GM18502 (cell line): ENCODE data around the gene ZBTB9.

ENCODE experiments used
- ATAC-seq: cut with Tn5 transposase; IDR thresholded peaks from one replicate; pipeline ENCODE4 v1.9.1; 2021; ENCODE audit warnings: mild to moderate bottlenecking; ENCODE audit not compliant: unreplicated experiment, poor library complexity

The ZBTB9 gene

DNA sequence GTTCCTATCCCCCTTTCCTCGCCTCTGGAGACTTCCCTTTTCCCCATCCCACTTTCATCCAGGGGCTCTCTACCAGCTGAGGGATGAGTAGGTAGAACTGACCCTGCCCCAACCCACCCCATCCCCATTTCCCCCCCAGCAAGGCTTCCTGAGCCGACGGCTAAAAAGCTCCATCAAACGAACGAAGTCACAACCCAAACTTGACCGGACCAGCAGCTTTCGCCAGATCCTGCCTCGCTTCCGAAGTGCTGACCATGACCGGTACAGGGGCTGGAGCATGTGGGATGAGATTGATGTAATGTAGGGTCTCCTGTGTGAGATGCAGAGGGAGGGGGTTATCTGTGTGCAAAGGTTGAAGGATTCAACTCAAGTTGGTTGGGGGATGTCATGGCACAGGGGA lies 21.8 kb upstream of the ZBTB9 start:
- no peak for ATAC-seq

DNA sequence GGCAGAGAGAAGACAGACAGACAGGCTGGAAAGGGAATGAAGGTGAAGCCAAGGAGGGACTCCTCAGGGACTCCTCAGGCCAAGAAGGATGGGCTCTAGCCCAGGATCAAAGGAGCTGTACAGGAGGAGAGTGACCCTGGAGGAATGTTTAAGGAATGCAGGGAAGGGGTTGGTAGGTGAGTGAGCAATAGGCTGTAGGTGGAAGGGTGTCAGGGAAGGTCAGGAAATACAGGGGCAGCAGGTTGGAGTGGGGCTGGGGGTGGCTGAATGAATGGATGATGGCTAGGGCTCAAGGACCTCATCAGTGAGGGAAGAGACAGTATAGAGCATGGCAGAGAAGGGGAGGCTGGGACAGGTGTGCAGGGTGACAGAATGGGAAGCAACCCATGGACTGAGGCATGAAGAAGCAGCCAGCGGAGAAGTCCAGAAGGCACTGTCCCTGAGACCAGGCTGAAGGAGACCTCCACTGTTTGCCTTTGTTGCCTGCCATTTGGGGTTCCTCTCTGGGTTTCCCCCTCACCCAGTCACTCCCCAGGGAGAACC lies 21.3 kb upstream of the ZBTB9 start:
- no peak for ATAC-seq

DNA sequence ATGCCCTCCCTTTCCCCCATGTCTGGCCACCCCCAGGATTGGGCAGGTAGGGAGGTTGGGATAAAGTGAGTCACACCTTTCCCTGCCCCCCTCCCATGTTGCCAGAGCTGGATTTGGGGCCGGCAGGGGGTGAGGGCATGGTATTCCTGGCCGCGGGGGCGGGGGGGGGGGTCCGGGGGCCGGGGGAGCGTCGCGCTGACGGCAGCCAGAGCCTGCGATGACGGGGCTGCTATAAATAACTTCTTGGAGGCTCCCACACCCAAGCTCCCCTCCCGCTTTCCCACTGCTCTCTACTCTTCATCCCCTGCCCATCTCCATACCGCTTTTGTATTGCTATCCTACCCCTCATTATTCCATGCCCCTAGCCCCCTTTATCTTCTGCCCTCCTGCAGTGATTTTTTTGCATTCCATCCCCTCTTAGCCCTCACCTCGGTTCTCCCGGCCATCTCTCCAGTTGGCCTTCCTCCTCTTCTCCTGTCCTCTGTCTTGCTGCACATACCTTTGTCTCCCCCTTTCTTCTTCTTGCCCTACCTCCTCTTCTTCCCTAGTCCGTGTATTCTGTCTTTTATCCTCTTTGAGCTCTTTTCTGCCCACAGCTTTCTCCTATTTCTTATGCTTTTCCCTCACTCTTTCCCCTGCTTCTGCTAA lies 20.7 kb upstream of the ZBTB9 start:
- ATAC-seq = no peak

- ATAC-seq = no peak
Measured at GRCh38 chr6:33434961-33435360, 19.4 kb upstream of the ZBTB9 start.

- no peak for ATAC-seq
Measured at GRCh38 chr6:33437666-33438065, 16.7 kb upstream of the ZBTB9 start.

GRCh38 chr6:33438978-33439594 lies 15.3 kb upstream of the ZBTB9 start:
- ATAC-seq = no peak

GRCh38 chr6:33439956-33440648 lies 14.3 kb upstream of the ZBTB9 start:
- no peak for ATAC-seq

GRCh38 chr6:33440649-33441309 lies 13.6 kb upstream of the ZBTB9 start:
- ATAC-seq = no peak

- no peak for ATAC-seq
Measured at GRCh38 chr6:33441457-33441856, 12.9 kb upstream of the ZBTB9 start.

- ATAC-seq = no peak
Measured at GRCh38 chr6:33442283-33442682, 12.1 kb upstream of the ZBTB9 start.

DNA sequence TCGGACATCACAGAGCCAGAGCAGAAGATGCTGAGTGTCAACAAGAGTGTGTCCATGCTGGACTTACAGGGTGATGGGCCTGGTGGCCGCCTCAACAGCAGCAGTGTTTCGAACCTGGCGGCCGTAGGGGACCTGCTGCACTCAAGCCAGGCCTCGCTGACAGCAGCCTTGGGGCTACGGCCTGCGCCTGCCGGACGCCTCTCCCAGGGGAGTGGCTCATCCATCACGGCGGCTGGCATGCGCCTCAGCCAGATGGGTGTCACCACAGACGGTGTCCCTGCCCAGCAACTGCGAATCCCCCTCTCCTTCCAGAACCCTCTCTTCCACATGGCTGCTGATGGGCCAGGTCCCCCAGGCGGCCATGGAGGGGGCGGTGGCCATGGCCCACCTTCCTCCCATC lies 11.4 kb upstream of the ZBTB9 start:
- ATAC-seq = no peak

- ATAC-seq = no peak
Measured at GRCh38 chr6:33443619-33444504, 10.5 kb upstream of the ZBTB9 start.

DNA sequence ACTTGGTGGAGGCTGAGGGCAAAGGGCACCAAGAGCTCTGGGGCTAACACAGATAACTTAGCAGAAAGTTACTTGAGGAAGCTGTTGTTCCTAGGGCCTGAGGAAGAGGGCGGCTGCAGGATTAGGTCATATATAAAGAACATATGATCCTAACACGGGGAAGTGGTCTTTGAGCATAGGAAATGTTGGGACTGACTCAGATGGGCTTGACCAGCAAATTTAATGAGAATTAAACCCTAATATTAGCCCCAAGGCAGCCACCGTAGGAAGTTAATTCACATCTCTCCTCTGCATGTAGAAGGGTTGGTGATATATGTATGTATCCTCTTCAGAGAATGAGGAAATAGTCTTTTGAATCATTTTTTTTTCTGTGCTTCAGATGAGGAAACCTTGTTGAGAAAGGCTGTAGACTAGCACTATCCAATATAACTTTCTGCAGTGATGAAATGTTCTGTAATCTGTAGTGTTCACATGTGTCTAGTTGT lies 9.2 kb upstream of the ZBTB9 start:
- no peak for ATAC-seq

- no peak for ATAC-seq
Measured at GRCh38 chr6:33446356-33446755, 8.0 kb upstream of the ZBTB9 start.

GRCh38 chr6:33450434-33450833 lies 3.9 kb upstream of the ZBTB9 start:
- ATAC-seq = no peak

GRCh38 chr6:33451606-33452005 lies 2.8 kb upstream of the ZBTB9 start:
- ATAC-seq = no peak

DNA sequence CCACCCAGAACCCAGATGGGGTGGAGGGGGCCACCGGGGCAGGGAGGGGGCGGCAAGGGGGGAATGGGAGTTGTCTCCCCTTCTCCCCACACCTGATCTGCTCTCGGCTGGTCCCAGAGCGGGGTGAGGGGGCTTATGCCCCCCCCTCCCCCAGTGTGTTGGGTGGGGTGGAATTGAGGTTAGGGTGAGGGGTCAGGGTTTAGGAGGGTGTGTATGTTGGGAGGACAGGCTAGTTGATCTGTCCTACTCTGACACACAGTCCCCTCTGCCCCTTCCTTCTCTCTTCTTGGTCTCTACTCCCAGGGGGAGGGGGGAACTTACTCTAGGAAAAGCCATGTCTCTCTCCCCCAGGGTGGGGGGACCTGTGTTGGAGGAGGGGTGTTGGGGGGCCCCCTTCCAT lies 1.9 kb upstream of the ZBTB9 start:
- ATAC-seq = no peak

DNA sequence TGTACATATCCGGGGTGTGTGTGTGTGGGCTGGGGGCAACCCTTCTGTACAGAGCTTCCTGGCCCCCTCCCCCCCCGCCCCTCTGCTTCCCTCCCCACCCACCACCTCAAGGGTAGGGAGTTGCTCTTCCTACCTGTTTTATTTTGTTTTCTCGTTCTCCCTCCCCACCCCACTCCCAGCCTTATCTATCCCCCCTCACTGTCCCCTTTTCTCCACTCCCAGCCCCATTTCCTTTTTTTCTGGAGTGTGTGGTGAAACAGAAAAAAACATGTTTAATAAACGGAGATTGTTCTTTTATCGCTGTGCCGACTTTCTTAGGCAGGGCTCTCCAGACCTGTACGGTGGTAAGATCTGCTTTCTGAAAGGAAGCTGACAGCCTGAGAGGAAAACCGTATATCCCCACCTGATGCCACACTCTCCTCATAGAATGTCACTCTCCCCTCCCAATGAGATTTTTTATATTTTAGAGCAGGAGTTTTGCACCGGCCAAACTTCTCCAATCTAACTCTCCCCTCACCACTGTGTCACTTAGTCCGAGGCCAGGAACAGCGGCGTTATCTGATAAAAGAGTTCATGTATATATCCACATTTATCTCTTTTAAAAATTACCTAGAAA lies 875 bp upstream of the ZBTB9 start:
- ATAC-seq = no peak

DNA sequence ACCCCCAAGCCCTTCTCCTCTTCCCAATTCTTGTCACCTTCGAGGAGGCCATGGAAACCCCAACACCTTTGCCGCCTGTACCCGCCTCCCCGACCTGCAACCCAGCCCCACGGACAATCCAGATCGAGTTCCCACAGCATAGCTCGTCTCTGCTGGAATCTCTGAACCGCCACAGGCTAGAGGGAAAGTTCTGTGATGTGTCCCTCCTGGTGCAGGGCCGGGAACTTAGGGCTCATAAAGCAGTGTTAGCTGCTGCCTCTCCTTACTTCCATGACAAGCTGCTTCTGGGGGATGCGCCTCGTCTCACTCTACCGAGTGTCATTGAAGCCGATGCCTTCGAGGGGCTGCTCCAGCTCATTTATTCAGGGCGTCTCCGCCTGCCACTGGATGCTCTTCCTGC lies 675 bp downstream of the ZBTB9 start:
- no peak for ATAC-seq
